Stimulated activated CD8-positive, alpha-beta memory T cell treated with anti-CD3 and anti-CD28 coated beads, Interleukin-2, amount 100 ng/mL, for 1 hour (primary cell): ENCODE results near the gene GSTT2.

Source experiments
- DNase-seq, 2 donors: peaks; one replicate each; pipeline ENCODE4 v3.0.0-alpha.2; 2020; ENCODE audit warnings: low read depth in 2 of 2

Gene GSTT2

GRCh38 chr22:24008381-24009226 lies 28.7 kb downstream of the GSTT2 start:
- no peak for DNase-seq

- DNase-seq: no peak
These were observed 29.5 kb downstream of the GSTT2 start for GRCh38 chr22:24009227-24010017.

- no peak for DNase-seq
These were observed 30.1 kb downstream of the GSTT2 start for GRCh38 chr22:24010018-24010391.

- no peak for DNase-seq
These were observed 31.8 kb downstream of the GSTT2 start for GRCh38 chr22:24011735-24012068.

- DNase-seq: no peak
These were observed 36.2 kb downstream of the GSTT2 start for GRCh38 chr22:24016156-24016555.

GRCh38 chr22:24021304-24021703 lies 41.4 kb downstream of the GSTT2 start:
- DNase-seq: no peak

- DNase-seq: no peak
These were observed 43.4 kb downstream of the GSTT2 start for GRCh38 chr22:24023204-24023789.

- DNase-seq: no peak
These were observed 44.4 kb downstream of the GSTT2 start for GRCh38 chr22:24024354-24024753.

- no peak for DNase-seq
These were observed 45.5 kb downstream of the GSTT2 start for GRCh38 chr22:24025475-24025874.

- no peak for DNase-seq
These were observed 46.1 kb downstream of the GSTT2 start for GRCh38 chr22:24026056-24026455.

GRCh38 chr22:24026733-24027132 lies 46.8 kb downstream of the GSTT2 start:
- DNase-seq: no peak

- no peak for DNase-seq
These were observed 47.5 kb downstream of the GSTT2 start for GRCh38 chr22:24027389-24027975.

GRCh38 chr22:24027991-24028390 lies 48.1 kb downstream of the GSTT2 start:
- no peak for DNase-seq

- no peak for DNase-seq
These were observed 48.6 kb downstream of the GSTT2 start for GRCh38 chr22:24028533-24028932.

- no peak for DNase-seq
These were observed 49.4 kb downstream of the GSTT2 start for GRCh38 chr22:24029304-24029703.

- DNase-seq: no peak
These were observed 50.3 kb downstream of the GSTT2 start for GRCh38 chr22:24030186-24030702.
